NCI-H526 (cell line): ENCODE results near the gene SLC7A1.

Source experiments
- DNase-seq, 2 experiments: peaks; one replicate each; lab custom pipeline; 2025; lab: John Stamatoyannopoulos, UW

Gene SLC7A1

GRCh38 chr13:29583073-29583785, 12.3 kb downstream of the SLC7A1 start:
- DNase-seq, result no peak

GRCh38 chr13:29582171-29582570, 13.3 kb downstream of the SLC7A1 start:
- no peak for DNase-seq

GRCh38 chr13:29581666-29582065, 13.8 kb downstream of the SLC7A1 start:
- no peak for DNase-seq

GRCh38 chr13:29579094-29579493, 16.4 kb downstream of the SLC7A1 start:
- no peak for DNase-seq

- no peak for DNase-seq
These were observed 17.0 kb downstream of the SLC7A1 start for GRCh38 chr13:29578300-29579085.

GRCh38 chr13:29577136-29578051, 18.1 kb downstream of the SLC7A1 start:
- DNase-seq, result no peak

GRCh38 chr13:29576581-29576980, 18.9 kb downstream of the SLC7A1 start:
- DNase-seq, result no peak

GRCh38 chr13:29575098-29575497, 20.4 kb downstream of the SLC7A1 start:
- no peak for DNase-seq

- peak in 1 of 2 experiments; percentile 62 for DNase-seq
These were observed 22.3 kb downstream of the SLC7A1 start for GRCh38 chr13:29573190-29573589.

- no peak for DNase-seq
These were observed 22.9 kb downstream of the SLC7A1 start for GRCh38 chr13:29572575-29572974.

GRCh38 chr13:29571876-29572570, 23.5 kb downstream of the SLC7A1 start:
- no peak for DNase-seq

GRCh38 chr13:29570051-29570654, 25.3 kb downstream of the SLC7A1 start:
- DNase-seq, result no peak

- no peak for DNase-seq
These were observed 26.0 kb downstream of the SLC7A1 start for GRCh38 chr13:29569253-29570050.

- no peak for DNase-seq
These were observed 26.8 kb downstream of the SLC7A1 start for GRCh38 chr13:29568731-29569130.

GRCh38 chr13:29567411-29567810, 28.1 kb downstream of the SLC7A1 start:
- peak in 1 of 2 experiments; percentile 13 for DNase-seq

GRCh38 chr13:29566206-29566605, 29.3 kb downstream of the SLC7A1 start:
- no peak for DNase-seq

GRCh38 chr13:29564818-29565217, 30.7 kb downstream of the SLC7A1 start:
- DNase-seq, result no peak

- no peak for DNase-seq
These were observed 31.1 kb downstream of the SLC7A1 start for GRCh38 chr13:29564373-29564772.

- no peak for DNase-seq
These were observed 31.5 kb downstream of the SLC7A1 start for GRCh38 chr13:29563941-29564340.

- no peak for DNase-seq
These were observed 32.6 kb downstream of the SLC7A1 start for GRCh38 chr13:29562786-29563438.
